Upper lobe of left lung (tissue), 4 donors: ENCODE measurements around the gene ARMC6.

Source experiments
- CTCF ChIP-seq, 6 experiments: fragments of 450-650 bp in 4 of 6; fragments of 200-600 bp in 2 of 6; sonication (generic) in 2 of 6; IDR thresholded peaks; one replicate each; pipeline ENCODE4 v1.5.1; 2016 to 2019; ENCODE audit warnings: antibody characterized with exemption in 6 of 6
- EP300 ChIP-seq, 4 donors: sonication (generic); formaldehyde crosslinking; IDR thresholded peaks; one replicate each; pipeline ENCODE4 v1.5.1; 2017; ENCODE audit warnings: antibody characterized with exemption in 4 of 4, control low read depth in 2 of 4
- POLR2A ChIP-seq, 4 donors: fragments of 450-650 bp; IDR thresholded peaks; one replicate each; pipeline ENCODE4 v1.5.1; 2016 to 2017; ENCODE audit warnings: antibody characterized with exemption in 4 of 4, mild to moderate bottlenecking in 2 of 4
- POLR2AphosphoS5 ChIP-seq, 2 donors: sonication (generic); formaldehyde crosslinking; IDR thresholded peaks; one replicate each; pipeline ENCODE4 v1.5.1; 2017; ENCODE audit warnings: antibody characterized with exemption in 2 of 2

DNA sequence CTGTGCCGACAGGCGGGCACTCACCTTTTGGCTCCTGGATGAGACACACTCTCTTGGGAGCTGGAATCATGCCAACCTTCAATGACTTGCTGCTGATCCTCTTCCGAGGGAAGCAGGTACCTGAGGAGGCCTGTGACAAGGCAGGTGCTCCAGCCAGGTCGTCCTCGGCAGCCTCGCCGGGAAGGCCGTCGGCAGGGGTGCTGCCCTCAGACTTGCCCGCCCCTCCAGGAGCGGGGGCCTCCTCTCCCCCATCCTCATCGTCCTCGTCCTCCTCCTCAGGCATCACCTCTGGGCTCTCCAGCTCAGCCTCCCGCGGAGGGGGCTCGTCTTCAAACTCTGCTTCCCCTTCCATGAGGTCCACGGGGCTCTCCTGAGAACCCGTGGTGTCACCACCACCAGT lies 29.3 kb upstream of the ARMC6 start:
- TF ChIP-seq POLR2A (IDR thresholded peaks at IDR 0.05), result no peak
- no peak for TF ChIP-seq CTCF (IDR thresholded peaks at IDR 0.05)
- TF ChIP-seq POLR2AphosphoS5 (IDR thresholded peaks at IDR 0.05), result no peak
- TF ChIP-seq EP300 (IDR thresholded peaks at IDR 0.05), result no peak
